Vagina (tissue), 2 donors: ENCODE results near the gene MPHOSPH6. TPM values are rescaled to one million over a fixed set of nuclear protein-coding genes. Genes with fewer than 3 reads are reported as not detected.

Experiments
- DNase-seq, 2 donors: peaks; one replicate each; pipeline ENCODE4 v3.0.0-alpha.2; 2017; ENCODE audit errors: extremely low spot score in 2 of 2
- H3K27ac ChIP-seq: fragments of 200-600 bp; sonication (generic); one replicate; pipeline ENCODE4 v1.5.1; 2019
- H3K27me3 ChIP-seq: fragments of 200-600 bp; sonication (generic); one replicate; pipeline ENCODE4 v1.5.1; 2019
- H3K36me3 ChIP-seq, 2 donors: fragments of 200-600 bp; sonication (generic); one replicate each; pipeline ENCODE4 v1.5.1; 2017 to 2019
- H3K4me1 ChIP-seq: fragments of 200-600 bp; sonication (generic); one replicate; pipeline ENCODE4 v1.5.1; 2019
- H3K4me3 ChIP-seq, 2 donors: fragments of 200-600 bp; sonication (generic); 1 replicate in 1 of 2; 2 replicates in 1 of 2; pipeline ENCODE4 v1.5.1; 2016 to 2019
- H3K9me3 ChIP-seq: fragments of 200-600 bp; sonication (generic); one replicate; pipeline ENCODE4 v1.5.1; 2019
- CTCF ChIP-seq, 3 experiments: fragments of 450-650 bp in 2 of 3; fragments of 200-600 bp in 1 of 3; sonication (generic) in 1 of 3; IDR thresholded peaks; one replicate each; pipeline ENCODE4 v1.5.1; 2017 to 2019; ENCODE audit warnings: antibody characterized with exemption in 3 of 3, mild to moderate bottlenecking in 2 of 3, moderate library complexity in 2 of 3
- POLR2A ChIP-seq, 2 donors: fragments of 450-650 bp; IDR thresholded peaks; one replicate each; pipeline ENCODE4 v1.6.1; 2017; ENCODE audit warnings: antibody characterized with exemption in 2 of 2, mild to moderate bottlenecking in 2 of 2, moderate library complexity in 2 of 2
- POLR2AphosphoS5 ChIP-seq, 2 donors: sonication (generic); formaldehyde crosslinking; IDR thresholded peaks; one replicate each; pipeline ENCODE4 v1.9.0; 2017; ENCODE audit warnings: antibody characterized with exemption in 2 of 2, mild to moderate bottlenecking in 2 of 2, low read depth in 1 of 2; ENCODE audit not compliant: insufficient read depth in 1 of 2
- intact Hi-C: fragments of 100-400 bp; cut with DNase I; formaldehyde crosslinking; loops from one replicate; pipeline ENCODE4 v1.15.1; 2023
- total RNA-seq: library from RNA; depleted of rRNA; stranded (reverse); fragments of >200 nt; gene quantifications from one replicate; pipeline ENCODE4 v1.2.3, GENCODE V29; 2016

The MPHOSPH6 gene
- total RNA-seq, 1 donor from 2014 or later, result 27.0 TPM

GRCh38 chr16:82201351-82201750 lies 31.3 kb upstream of the MPHOSPH6 start:
- intact Hi-C loops, result no loop called here
- H3K27ac ChIP-seq, result no peak overlapping the region

DNA sequence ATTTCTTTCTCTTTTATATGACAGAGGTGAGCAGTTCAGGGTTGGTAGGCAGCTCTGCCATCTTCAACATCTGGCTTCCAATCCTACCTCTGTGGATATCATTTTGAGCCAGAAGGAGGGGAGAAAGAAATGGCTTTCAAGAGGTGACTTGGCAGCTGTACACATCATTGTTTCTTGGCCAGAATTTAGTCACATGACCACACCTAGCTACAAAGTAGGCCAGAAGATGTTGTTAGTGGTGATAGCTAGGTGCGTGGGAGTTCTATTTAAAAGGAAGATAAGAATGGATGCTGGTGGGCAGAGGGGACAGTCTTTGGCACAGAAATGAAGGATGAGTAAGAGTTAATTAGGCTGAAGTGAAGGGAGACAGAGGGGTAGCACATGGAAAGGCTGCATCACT lies 29.2 kb upstream of the MPHOSPH6 start:
- Histone ChIP-seq H3K4me1 (no peaks in the 10 kb centered on the region), H3K4me3 (no peak overlapping the region), H3K27ac (no peak overlapping the region), H3K27me3 (no peaks in the 10 kb centered on the region), H3K36me3 (no peaks in the 10 kb centered on the region), H3K9me3 (no peaks in the 10 kb centered on the region)
- TF ChIP-seq POLR2AphosphoS5 (IDR thresholded peaks at IDR 0.05; ENCODE audit: insufficient read depth in 1 of 2, low read depth in 1 of 2), result no peak
- TF ChIP-seq CTCF (IDR thresholded peaks at IDR 0.05), result no peak
- no peak for TF ChIP-seq POLR2A (IDR thresholded peaks at IDR 0.05)
- no peak for DNase-seq
- intact Hi-C loops, result no loop called here

More at GRCh38 chr16:82201351-82201750, 31.3 kb upstream of the MPHOSPH6 start:
- no peak for DNase-seq
- H3K4me1 ChIP-seq, result no peaks in the 10 kb centered on the region
- H3K4me3 ChIP-seq, result no peak overlapping the region
- TF ChIP-seq POLR2A (IDR thresholded peaks at IDR 0.05) (no peak), POLR2AphosphoS5 (IDR thresholded peaks at IDR 0.05; ENCODE audit: insufficient read depth in 1 of 2, low read depth in 1 of 2) (no peak), CTCF (IDR thresholded peaks at IDR 0.05) (no peak)
- H3K9me3 ChIP-seq, result no peaks in the 10 kb centered on the region
- H3K27me3 ChIP-seq, result no peaks in the 10 kb centered on the region
- H3K36me3 ChIP-seq, result no peaks in the 10 kb centered on the region

DNA sequence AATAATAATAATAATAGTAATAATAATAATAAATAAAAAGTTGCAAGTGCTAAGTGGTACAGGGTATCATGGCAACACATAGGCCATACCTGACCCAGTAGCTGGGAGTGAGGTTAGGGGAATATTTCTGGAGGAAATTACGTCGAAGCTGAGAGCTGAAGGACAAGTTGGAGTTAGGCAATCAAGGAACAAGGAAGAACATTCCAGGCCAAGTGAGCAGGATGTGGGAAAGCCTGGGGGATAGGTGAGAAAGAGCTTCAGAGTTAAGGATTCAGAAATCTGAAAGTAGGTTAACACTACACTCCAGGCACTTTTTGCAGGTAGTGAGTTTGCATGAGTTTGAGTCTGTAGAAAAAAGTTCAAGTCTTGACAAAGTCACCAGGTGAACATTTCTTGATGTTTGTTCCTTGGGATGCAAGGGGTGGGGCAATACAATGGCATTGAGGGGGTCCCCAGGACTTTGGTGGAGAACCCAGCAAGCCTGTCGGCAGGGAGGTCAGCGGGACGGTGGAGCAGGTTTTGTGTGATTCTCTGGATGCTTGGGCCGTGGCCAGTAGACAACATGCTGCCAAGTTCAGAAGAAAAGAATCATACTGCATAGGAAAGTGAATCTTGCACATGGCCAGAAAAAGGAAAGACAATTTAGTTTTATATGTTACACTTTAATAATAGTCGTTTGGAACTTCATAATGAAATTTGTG lies 27.7 kb upstream of the MPHOSPH6 start:
- H3K27ac ChIP-seq, result no peak overlapping the region
- no peaks in the 10 kb centered on the region for H3K36me3 ChIP-seq
- H3K27me3 ChIP-seq, result no peaks in the 10 kb centered on the region
- TF ChIP-seq POLR2A (IDR thresholded peaks at IDR 0.05), result no peak
- H3K4me1 ChIP-seq, result no peaks in the 10 kb centered on the region
- DNase-seq, result no peak
- H3K9me3 ChIP-seq, result no peaks in the 10 kb centered on the region
- H3K4me3 ChIP-seq, result no peak overlapping the region
- intact Hi-C loops, result no loop called here

DNA sequence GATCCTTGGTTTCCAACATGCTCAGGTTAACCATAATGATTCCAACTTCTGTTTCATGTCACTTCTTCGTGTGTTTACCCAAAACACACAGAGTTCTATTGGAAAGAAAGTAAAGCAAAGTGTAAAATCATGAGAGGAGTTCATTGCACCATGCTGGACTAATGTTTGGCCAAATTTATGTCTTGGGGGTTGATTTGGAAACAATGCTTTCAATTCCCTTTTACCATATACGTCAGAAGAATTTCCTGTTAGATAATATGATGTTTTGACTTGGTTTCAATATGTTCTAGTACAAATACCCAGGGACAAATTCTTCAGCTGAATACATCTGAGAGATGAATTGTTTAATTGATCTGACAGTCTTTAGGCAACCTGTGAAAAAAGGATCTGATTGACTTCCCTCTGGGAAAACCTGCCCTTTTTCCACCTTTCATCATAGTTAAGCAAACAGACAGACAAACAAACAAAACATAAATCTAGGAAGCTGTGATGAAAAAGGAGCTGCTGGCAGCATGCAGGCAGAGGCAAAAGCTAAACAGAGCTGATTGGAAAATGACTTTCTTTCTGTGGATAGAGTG lies 26.0 kb upstream of the MPHOSPH6 start:
- Histone ChIP-seq H3K27me3 (no peaks in the 10 kb centered on the region), H3K4me3 (no peak overlapping the region), H3K27ac (no peak overlapping the region), H3K9me3 (no peaks in the 10 kb centered on the region), H3K4me1 (no peaks in the 10 kb centered on the region), H3K36me3 (no peaks in the 10 kb centered on the region)
- intact Hi-C loops, result no loop called here
- TF ChIP-seq POLR2AphosphoS5 (IDR thresholded peaks at IDR 0.05; ENCODE audit: insufficient read depth in 1 of 2, low read depth in 1 of 2) (no peak), CTCF (IDR thresholded peaks at IDR 0.05) (no peak), POLR2A (IDR thresholded peaks at IDR 0.05) (no peak)
- no peak for DNase-seq

DNA sequence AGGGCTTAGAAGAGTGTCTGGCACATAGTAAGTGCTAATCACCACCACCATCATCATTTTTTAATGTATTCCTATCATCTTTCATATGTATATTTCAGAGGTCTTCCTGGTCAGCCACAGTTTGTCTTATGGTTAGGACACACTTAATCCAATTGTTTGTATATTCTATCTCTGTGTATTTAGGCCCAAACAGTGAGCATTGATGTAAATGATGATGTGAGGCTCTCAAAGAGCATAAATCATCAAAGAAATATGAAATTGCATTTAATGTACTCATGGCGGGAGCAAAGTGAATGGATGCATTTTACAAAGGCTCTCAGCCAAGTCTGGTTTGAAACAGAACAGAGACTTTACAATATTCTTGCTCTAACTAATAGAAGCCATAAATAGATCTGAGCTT lies 24.1 kb upstream of the MPHOSPH6 start:
- H3K36me3 ChIP-seq, result no peaks in the 10 kb centered on the region
- no peaks in the 10 kb centered on the region for H3K9me3 ChIP-seq
- intact Hi-C loops, result no loop called here
- no peak overlapping the region for H3K27ac ChIP-seq
- TF ChIP-seq POLR2AphosphoS5 (IDR thresholded peaks at IDR 0.05; ENCODE audit: insufficient read depth in 1 of 2, low read depth in 1 of 2) (no peak), POLR2A (IDR thresholded peaks at IDR 0.05) (no peak)
- no peaks in the 10 kb centered on the region for H3K27me3 ChIP-seq
- H3K4me1 ChIP-seq, result no peaks in the 10 kb centered on the region
- H3K4me3 ChIP-seq, result no peak overlapping the region
- no peak for DNase-seq

DNA sequence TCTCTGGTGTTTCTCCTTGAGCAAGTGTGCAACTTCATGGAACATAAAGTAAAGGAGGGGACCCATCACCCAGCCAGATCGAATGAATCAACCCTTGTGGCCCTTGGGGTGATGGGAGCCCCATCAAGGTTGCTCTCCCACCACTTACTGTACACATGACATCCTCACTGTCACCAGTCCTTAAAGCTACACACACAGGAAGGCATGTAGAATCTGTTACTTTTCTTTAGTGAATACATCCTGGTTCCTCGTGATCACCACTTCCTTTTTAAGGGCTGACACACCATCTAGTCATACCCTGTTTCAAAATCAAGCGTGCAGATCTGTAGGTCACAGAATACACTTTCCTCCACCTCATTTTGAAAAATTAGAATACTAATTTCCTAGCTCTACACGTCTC lies 22.6 kb upstream of the MPHOSPH6 start:
- Histone ChIP-seq H3K27me3 (no peaks in the 10 kb centered on the region), H3K36me3 (no peaks in the 10 kb centered on the region), H3K4me1 (no peaks in the 10 kb centered on the region), H3K27ac (no peak overlapping the region), H3K9me3 (no peaks in the 10 kb centered on the region), H3K4me3 (no peak overlapping the region)
- TF ChIP-seq POLR2A (IDR thresholded peaks at IDR 0.05), result no peak
- no peak for TF ChIP-seq CTCF (IDR thresholded peaks at IDR 0.05)
- DNase-seq, result no peak
- intact Hi-C loops, result no loop called here
